Measurements from ENCODE around the gene LCE3D. TPM values are rescaled to one million over a fixed set of nuclear protein-coding genes. Genes with fewer than 3 reads are reported as not detected.
"Not testable (repeated sequence)": the region's sequence is repeated elsewhere in the genome, so short reads cannot be mapped to it uniquely, and the experiment has no call there.

Gene LCE3D
- total RNA-seq (2014; rRNA removed; shearing (Covaris generic)), result not detected in 2 replicates
- polyA plus RNA-seq (2015; cell fraction: cytosol; rRNA removed), result not detected in 2 replicates
- polyA plus RNA-seq (2015; cell fraction: nucleus; rRNA removed), result not detected in 2 replicates

DNA sequence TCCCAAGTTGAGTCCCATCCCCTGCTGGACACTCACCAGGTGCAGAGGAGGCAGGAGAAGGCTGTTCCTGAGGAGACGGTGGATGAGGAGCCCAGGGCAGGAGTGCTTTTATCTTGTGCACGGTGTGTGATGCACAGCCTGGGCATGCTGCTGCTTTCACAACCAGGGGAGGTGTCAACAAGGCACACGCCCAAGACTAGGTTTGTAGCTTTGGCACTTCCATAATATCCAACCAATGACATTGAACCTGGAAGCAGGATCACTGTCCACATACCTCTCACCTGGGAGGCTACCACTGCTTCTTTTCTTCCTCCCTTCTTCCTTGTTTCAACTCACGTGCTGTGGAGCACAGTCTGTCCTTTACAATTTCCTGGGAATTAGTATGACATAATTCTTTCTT is at the start of gene LCE3D:
LCE3D (minus strand) TSS at position 84 of the 400 bp plus-strand sequence. CDS start 580 bp downstream, outside the sequence.
- no peak for DNase-seq (ENCODE audit: low read depth)

DNA sequence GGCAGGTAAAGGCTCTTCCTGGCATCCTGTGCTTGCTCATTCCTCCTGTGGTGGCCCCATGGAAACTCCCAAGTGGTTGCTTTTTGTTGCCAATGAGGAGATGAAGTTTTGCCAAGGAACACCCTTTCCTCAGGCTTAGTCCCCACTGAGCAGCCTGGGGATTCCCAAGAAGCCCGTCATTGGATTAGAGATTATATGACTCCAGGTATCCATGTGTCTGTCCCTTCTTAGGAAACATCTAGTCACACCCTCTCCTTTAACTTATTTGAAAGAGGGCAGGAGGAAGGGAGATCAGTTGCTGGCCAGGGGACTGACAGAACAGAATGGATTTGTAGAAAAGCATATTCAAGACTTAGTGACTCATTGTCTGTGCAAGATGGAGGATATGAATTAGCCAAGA is 46.4 kb upstream of the LCE3D start:
- DNase-seq (ENCODE audit: low read depth), result no peak

DNA sequence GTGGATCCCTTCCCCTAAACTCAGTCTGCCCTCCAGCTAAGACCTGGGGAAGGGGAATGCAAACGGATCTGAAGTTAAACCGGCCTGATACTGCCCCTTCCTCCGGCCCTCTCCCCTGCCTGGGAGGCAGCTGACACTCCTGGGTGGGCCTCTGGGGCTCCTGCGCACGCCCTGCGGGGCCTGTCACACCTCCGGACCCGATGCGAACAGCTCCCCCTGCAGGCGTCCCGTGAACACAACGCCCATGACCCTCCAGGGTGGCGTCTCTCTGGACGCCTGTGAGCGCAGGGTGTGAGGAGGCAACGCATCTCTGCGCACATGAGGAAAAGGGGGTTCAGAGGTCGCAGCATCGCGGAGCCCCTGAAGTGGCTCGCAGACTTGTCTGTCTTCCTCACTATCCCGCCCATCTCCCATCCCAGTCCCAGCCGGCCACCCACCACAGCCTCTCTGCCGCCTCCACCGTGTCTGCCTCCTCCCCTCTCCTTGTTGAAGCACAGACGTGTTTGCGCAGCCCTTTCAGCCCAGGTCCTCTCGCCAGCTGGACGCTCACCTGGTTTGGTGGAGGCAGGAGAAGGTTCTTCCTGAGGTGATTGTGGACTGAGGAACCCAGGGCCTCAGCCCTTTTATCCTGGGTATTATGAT is 43.0 kb upstream of the LCE3D start:
- DNase-seq (ENCODE audit: low read depth), result no peak

DNA sequence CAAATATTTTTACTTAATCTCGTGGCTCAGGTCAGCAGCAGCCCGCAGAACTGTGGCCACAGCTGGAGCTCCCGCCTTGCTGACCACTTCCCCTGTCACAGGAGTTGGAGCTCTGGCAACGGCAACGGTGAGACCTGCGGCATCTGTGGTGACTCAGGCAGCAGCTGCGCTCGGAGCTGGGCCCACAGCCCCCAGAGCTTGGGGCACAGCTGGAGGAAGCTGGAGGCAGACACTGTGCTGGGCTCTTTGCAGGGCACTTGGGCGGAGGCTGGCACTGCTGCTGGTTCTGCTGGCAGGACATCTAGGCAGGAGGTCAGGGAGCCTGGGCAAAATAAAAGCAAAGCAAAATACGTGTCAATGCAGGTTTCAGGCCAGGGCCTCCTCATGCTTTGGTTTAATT is 42.5 kb upstream of the LCE3D start, which contains the start of gene LCE3A:
LCE3A (minus strand) TSS at position 301 of the 400 bp plus-strand sequence; CDS start at position 301, 0 bp downstream.
- peak; percentile 85 for DNase-seq (ENCODE audit: low read depth)

GRCh38 chr1:152621993-152622392 is 41.7 kb upstream of the LCE3D start:
- DNase-seq (ENCODE audit: low read depth), result no peak

DNA sequence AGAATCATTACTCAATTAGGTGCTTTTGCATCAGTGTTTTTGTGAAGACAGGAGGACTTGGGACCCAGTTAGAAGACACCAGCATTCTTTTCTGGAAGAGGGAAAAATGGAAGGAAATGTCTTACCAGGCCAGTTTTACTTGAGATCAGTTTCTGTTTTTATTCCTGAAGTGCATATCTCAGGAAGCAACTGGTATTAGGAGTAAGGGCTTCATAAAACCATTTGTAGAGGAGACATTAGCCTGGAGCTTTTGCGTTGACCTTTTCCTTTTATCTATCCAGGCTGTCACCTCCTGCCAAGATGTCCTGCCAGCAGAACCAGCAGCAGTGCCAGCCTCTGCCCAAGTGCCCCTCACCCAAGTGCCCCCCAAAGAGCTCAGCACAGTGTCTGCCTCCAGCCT is 33.2 kb upstream of the LCE3D start, which contains the start of gene LCE3B:
LCE3B (plus strand) TSS at position 301 of the 400 bp plus-strand sequence; CDS start at position 301, 0 bp downstream.
- DNase-seq (ENCODE audit: low read depth), result no peak

GRCh38 chr1:152599934-152600333 is 19.6 kb upstream of the LCE3D start, which contains the start of gene LCE3C:
Gene LCE3C, plus strand, starts transcription at chr1:152600234. Its CDS starts 498 bp downstream, at chr1:152600732.
- no peak for DNase-seq (ENCODE audit: low read depth)

- DNase-seq (ENCODE audit: low read depth), result no peak
Measured at GRCh38 chr1:152596986-152597385, 16.7 kb upstream of the LCE3D start.

- DNase-seq (ENCODE audit: low read depth), result no peak
Measured at GRCh38 chr1:152585586-152585985, 5.3 kb upstream of the LCE3D start.

DNA sequence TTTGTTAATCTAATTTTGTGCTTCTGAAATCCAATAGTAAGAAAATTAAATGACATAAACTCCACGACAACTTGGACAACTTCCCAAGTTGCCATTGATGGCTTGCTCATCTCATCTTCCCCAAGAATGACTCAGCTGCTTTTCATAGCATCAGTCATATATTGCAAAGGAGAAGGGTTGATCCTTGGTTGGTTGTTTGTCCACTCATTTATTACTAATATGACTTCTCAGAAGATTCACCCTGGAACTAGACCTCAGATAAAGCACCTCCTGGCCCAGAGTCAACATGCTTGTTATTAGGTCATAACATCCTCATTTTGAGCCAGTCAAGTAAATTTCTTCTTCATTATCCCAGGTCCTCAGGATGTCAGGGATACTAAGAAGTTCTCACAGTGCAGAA is 2.3 kb upstream of the LCE3D start:
- DNase-seq (ENCODE audit: low read depth), result peak; percentile 75

DNA sequence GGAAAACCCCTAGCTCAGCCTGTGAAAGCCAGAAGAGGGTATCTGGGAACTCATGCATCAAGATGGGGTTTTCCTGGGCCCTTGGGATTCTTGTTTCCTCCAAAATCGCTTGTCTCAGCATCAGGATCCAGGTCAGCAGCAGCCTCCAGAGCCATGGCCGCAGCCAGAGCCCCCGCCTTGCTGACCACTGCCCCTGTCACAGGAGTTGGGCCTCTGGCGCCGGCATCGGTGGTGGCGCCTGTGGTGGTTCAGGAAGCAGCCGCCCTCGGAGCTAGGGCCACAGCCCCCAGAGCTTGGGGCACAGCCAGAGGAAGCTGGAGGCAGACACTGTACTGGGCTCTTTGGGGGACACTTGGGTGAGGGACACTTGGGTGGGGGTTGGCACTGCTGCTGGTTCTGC is 790 bp downstream of the LCE3D start:
- DNase-seq (ENCODE audit: low read depth), result not testable (repeated sequence)

DNA sequence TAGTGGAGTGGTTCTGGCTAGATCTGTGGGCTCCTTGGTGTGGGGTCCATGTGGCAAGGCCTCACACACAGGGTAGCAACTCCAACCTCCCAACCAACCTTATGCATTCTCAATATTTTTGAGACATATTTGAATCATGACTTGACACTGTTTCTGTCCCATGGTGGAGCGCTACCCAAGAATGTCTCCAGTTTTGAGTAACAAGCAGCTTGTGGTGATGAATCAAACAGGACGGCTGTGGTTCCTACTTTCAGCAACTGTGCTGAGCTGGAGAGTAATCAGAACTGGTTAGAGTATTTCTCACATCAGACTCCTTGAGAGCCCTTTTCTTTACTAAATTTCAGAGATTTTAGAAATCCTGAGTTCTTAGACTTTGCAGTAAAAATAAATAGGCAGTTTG is 3.1 kb downstream of the LCE3D start:
- DNase-seq (ENCODE audit: low read depth), result peak; percentile 13

GRCh38 chr1:152566681-152567080 is 13.6 kb downstream of the LCE3D start, which contains the start of gene LCE3E:
Gene LCE3E, minus strand, starts transcription at chr1:152566780. Its CDS starts 572 bp downstream, at chr1:152566208.
- peak; percentile 27 for DNase-seq (ENCODE audit: low read depth)

GRCh38 chr1:152565535-152566215 is 14.6 kb downstream of the LCE3D start:
- DNase-seq (ENCODE audit: low read depth), result no peak

DNA sequence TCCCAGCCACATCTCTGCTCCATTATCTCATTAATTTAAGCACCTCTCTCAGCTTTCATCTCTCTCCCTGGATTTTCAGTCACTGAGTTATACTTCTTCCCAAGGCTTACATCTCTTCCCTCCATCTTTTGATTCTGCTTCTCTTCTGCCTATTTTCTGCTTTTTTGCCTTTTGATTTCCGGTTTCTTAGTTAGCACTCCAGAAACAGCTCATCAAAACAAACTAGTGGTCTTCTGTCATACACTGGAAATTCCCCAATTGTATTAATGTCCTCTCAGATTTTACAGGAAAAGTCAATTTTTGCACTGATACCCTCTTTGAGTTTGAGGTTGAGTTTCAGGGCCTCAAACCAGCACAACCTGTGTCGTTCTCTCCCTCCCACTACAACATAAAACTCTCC is 15.2 kb downstream of the LCE3D start:
- no peak for DNase-seq (ENCODE audit: low read depth)

DNA sequence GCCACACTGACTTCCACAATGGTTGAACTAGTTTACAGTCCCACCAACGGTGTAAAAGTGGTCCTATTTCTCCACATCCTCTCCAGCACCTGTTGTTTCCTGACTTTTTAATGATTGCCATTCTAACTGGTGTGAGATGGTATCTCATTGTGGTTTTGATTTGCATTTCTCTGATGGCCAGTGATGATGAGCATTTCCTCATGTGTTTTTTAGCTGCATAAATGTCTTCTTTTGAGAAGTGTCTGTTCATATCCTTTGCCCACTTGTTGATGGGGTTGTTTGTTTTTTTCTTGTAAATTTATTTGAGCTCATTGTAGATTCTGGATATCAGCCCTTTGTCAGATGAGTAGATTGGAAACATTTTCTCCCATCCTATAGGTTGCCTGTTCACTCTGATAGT is 32.0 kb downstream of the LCE3D start:
- not testable (repeated sequence) for DNase-seq (ENCODE audit: low read depth)

DNA sequence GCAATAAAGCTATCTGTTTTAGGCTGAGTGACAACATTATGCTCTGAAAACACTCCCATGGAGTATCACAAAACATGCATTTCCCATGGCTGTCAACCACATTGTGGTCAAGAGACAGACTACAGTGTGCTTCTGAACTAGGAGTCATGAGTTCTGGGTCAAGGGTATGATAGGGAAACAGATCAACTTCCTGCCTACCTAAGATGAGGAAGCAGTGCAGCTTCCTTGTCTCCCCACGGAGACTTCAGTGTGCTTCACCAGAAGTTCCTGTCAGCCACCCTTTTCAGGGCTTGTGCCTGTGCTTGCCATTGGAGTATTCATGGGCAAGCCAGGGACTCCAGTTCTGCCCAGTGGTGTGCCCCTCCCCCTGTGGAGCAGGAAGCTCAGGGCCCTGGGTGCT is 33.6 kb downstream of the LCE3D start:
- no peak for DNase-seq (ENCODE audit: low read depth)

- peak; percentile 17 for DNase-seq (ENCODE audit: low read depth)
Measured at GRCh38 chr1:152543820-152544219, 36.5 kb downstream of the LCE3D start.

GRCh38 chr1:152539901-152540300 is 40.4 kb downstream of the LCE3D start:
- DNase-seq (ENCODE audit: low read depth), result no peak

GRCh38 chr1:152537496-152537895 is 42.8 kb downstream of the LCE3D start:
- peak; percentile 28 for DNase-seq (ENCODE audit: low read depth)

DNA sequence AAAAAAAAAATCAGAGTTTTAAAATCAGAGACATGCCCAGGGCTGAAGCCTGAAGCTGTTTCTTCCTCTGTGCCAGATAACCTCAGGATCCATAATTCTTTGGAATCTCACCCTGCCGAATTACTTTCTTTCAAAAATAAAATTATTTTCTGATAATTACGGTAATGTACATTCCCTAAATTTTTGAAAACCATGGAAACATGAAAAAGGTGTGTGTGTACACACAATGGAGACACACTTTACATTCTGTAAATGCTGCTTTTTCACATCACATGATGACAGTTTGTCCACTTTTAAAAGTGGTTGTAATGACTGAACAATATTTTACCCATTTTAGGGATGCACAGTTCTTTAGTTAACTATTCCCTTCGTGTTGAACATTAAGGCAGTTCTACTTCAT is 44.5 kb downstream of the LCE3D start:
- DNase-seq (ENCODE audit: low read depth), result no peak

GRCh38 chr1:152533327-152533938 is 46.9 kb downstream of the LCE3D start:
- DNase-seq (ENCODE audit: low read depth), result peak; percentile 58
